GM19455 (cell line): ENCODE results near the gene INPP4B.

ENCODE experiments used
- ATAC-seq: cut with Tn5 transposase; IDR thresholded peaks from one replicate; pipeline ENCODE4 v1.9.1; 2021; ENCODE audit not compliant: unreplicated experiment

INPP4B gene

DNA sequence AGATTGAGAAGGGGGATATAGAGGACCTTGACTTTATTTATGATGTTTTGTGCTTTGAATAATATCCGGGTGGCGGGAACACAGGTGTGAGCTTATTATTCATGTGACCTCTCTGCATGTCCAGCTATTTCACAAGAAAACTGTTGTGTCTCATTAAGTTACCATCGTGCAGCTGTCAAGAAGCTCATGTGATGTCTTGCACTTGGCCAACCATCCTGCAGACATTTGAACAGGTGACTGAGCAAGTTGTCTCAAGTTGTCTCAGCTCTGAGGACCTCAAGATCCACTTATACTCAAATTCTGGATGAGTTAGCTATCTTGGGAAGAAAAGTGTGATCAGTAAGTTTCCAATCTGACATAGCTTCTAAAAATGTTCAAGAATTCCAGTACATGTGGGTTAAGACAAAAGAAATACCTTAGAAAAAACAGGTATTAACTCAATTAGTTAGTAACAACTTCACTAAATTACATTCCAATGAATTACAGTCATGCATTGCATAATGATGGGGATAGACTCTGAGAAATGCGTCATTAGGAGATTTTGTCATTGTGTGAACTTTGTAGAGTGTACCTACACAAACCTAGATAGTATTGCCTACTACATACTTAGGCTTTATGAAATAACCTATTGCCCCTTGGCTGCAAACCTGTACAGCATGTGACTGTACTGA is 462.2 kb downstream of the INPP4B start:
- no peak for ATAC-seq

- ATAC-seq: no peak
Measured at GRCh38 chr4:142383354-142383753, 462.7 kb downstream of the INPP4B start.

- ATAC-seq: no peak
Measured at GRCh38 chr4:142380052-142380602, 466.0 kb downstream of the INPP4B start.

DNA sequence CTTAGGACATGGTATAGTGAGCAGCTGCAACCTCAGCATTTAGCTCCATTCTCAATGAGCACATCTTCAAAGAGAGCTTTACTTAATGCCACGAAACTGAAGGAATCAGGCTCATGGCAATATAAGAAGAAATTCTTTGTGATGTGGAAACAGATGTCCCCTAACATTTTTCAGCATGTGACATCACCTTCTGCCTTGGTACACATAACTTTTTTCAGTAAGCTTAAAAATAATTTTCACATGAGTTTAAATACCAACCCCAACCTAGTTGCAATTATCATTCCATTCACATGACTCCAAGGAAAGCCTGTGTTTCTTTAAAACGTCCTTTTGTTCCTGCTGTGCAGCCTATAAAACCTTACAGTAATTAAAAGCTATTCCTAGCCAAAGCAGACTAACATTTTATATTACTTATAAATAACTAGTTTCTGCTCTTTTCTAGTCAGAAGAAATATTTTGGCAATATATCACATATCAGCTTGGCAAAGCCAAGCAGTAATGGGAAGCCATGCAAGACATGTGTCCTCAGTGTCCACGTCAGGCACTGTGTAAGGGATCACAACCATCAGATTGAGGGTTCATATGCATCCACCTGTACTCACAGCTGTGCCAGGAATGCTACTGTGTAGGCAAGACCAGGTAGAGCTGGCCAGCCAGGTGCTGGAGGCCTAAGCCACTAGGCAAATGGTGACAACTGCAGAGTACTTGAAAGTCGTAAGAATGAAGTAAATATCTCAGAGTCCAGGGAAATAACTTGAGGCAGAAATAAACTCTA is 466.6 kb downstream of the INPP4B start:
- no peak for ATAC-seq

DNA sequence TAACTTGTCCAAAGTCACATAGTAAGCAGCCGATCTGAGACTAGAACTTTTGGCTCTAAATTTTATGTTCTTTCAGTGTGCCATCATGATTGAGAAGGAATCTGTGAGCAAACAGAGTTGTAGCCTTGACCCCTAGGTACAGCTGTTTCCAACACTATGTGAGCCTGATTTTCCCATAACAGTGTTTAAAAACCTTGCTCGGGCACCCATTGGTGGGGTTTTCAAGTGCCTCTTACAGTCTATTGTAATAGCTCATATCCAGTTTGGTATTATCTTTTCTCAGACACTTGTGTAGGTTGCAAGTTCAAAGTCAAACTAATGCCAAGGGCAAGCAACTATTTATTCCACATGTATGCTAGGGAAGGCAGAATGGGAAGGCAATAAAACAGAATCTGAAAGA is 467.9 kb downstream of the INPP4B start:
- no peak for ATAC-seq

- no peak for ATAC-seq
Measured at GRCh38 chr4:142377342-142378091, 468.6 kb downstream of the INPP4B start.

DNA sequence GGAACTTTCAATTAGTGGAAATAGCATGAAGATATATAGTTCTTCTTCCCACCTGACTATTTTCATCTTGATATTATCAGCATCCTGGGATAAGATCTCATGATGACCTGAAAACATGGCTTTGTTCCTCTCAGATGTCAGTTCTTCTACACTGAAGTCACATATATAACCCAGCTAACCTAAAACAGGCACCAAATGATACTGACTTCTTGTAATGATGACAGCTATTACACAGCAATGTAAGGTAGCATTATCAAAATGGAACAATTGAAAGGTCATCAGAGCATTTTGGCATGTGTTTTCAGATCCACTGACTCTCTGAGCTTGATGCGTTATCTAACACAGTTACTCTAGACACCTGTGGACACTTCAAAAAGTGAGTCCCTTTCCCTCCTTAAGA is 469.9 kb downstream of the INPP4B start:
- no peak for ATAC-seq

GRCh38 chr4:142373610-142374009 is 472.5 kb downstream of the INPP4B start:
- ATAC-seq: no peak

- no peak for ATAC-seq
Measured at GRCh38 chr4:142372530-142373260, 473.4 kb downstream of the INPP4B start.

GRCh38 chr4:142369141-142369540 is 477.0 kb downstream of the INPP4B start:
- no peak for ATAC-seq

DNA sequence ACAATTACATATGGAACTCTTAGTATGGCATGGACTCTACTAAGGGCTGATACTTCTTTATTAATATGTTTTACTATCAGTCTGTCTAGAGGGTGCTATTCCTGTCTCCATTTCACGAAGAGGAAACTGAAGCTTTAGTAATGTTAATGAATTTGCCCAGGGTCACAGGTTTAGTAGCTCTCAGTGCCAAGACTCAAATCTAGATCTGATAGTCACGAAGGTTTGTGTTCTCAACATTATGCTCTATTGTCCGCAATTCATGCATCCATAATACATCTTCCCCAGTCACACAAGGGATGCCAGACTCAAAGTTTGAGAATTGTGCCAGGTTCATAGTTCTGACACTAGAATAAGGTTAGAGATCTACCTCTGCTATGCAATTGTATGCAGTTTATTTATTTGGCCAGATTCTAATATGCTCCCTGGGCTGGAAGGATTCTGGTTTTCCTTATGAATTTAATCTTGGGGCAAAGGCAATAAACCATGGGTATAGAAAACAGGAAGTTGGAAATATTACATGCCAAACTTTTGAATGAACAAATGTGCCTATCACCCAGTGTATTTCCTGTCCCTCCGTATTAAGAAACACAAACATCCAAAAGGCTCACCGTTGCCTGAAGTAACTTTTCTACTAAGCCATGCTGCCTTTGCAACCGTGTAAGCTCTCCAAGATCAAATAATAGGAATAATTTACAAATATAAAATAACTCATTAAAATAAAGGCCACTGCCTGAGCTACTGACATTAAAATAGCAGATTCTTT is 478.5 kb downstream of the INPP4B start:
- ATAC-seq: no peak

GRCh38 chr4:142366769-142367181 is 479.3 kb downstream of the INPP4B start:
- ATAC-seq: no peak

- ATAC-seq: no peak
Measured at GRCh38 chr4:142365391-142365790, 480.7 kb downstream of the INPP4B start.

- ATAC-seq: no peak
Measured at GRCh38 chr4:142363686-142364085, 482.4 kb downstream of the INPP4B start.

GRCh38 chr4:142361981-142362380 is 484.1 kb downstream of the INPP4B start:
- ATAC-seq: no peak

GRCh38 chr4:142360657-142361056 is 485.4 kb downstream of the INPP4B start:
- ATAC-seq: no peak

GRCh38 chr4:142358656-142359055 is 487.4 kb downstream of the INPP4B start:
- no peak for ATAC-seq

GRCh38 chr4:142356801-142357200 is 489.3 kb downstream of the INPP4B start:
- no peak for ATAC-seq

DNA sequence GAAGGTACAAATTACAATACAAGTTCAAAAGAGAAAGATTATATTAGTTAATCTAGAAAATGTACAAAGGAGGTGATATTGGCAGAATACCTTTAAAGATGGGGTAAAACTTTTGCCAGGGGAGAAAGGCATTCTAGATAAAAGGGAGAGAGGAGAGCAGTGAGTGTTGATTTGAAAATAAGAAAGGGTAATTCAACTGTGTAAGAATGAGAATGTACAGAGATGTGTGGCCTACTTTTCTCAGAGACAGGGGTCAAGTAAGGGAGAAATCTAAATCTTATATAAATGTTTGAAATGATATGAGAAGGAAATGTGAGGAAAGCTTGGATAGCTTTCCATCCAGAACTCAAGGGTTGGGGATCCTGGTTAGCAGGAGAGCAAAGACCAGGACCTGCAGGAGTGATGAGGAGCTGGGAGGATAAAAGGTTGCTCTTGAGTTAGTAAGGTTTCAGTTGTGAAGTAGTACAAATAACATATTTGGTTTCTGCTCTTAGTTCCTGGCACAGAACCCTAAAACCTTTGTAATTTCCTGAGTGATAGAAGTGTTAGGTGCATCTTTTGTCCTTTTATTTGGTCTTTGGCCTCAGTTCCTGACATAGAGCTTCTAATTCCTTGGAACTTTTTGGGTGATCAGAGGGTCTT is 489.9 kb downstream of the INPP4B start:
- ATAC-seq: no peak
